ENCODE results near the gene SMARCC1.
A peak's percentile ranks its signal among the peaks of the same experiment; 100 is the strongest.
"Not testable (repeated sequence)": the region's sequence is repeated elsewhere in the genome, so short reads cannot be mapped to it uniquely, and the experiment has no call there.

Gene SMARCC1

GRCh38 chr3:47781685-47782445 is at the start of gene SMARCC1:
Gene SMARCC1 (minus strand): TSS chr3:47781893. CDS start chr3:47781797, 96 bp downstream.
- DNase-seq = peak; percentile 96

GRCh38 chr3:47829482-47829881 is 47.8 kb upstream of the SMARCC1 start:
- DNase-seq = not testable (repeated sequence)

GRCh38 chr3:47825590-47825989 is 43.9 kb upstream of the SMARCC1 start:
- DNase-seq = no peak

- peak; percentile 31 for DNase-seq
These were observed 43.1 kb upstream of the SMARCC1 start for GRCh38 chr3:47824541-47825473.

- no peak for DNase-seq
These were observed 35.9 kb upstream of the SMARCC1 start for GRCh38 chr3:47817609-47818008.

- DNase-seq = no peak
These were observed 32.0 kb upstream of the SMARCC1 start for GRCh38 chr3:47813551-47814177.

- DNase-seq = no peak
These were observed 22.9 kb upstream of the SMARCC1 start for GRCh38 chr3:47804577-47804976.

GRCh38 chr3:47803480-47804025 is 21.9 kb upstream of the SMARCC1 start:
- DNase-seq = no peak

GRCh38 chr3:47802734-47803479 is 21.2 kb upstream of the SMARCC1 start, which contains the start of gene DHX30:
Gene DHX30 (plus strand): TSS chr3:47803138. CDS start chr3:47810684, 7,546 bp downstream.
- peak; percentile 88 for DNase-seq

- DNase-seq = no peak
These were observed 18.0 kb upstream of the SMARCC1 start for GRCh38 chr3:47799733-47800132.

- DNase-seq = no peak
These were observed 12.9 kb upstream of the SMARCC1 start for GRCh38 chr3:47794544-47794943.

GRCh38 chr3:47792699-47793098 is 11.0 kb upstream of the SMARCC1 start:
- DNase-seq = no peak

- DNase-seq = no peak
These were observed 9.6 kb upstream of the SMARCC1 start for GRCh38 chr3:47791193-47791855.

GRCh38 chr3:47783673-47784072 is 2.0 kb upstream of the SMARCC1 start:
- DNase-seq = no peak

GRCh38 chr3:47782446-47783308 is 984 bp upstream of the SMARCC1 start:
- DNase-seq = no peak

- no peak for DNase-seq
These were observed 680 bp downstream of the SMARCC1 start for GRCh38 chr3:47780741-47781684.

GRCh38 chr3:47778746-47779145 is 2.9 kb downstream of the SMARCC1 start:
- DNase-seq = no peak

- DNase-seq = no peak
These were observed 8.9 kb downstream of the SMARCC1 start for GRCh38 chr3:47772788-47773187.

- DNase-seq = no peak
These were observed 9.6 kb downstream of the SMARCC1 start for GRCh38 chr3:47772047-47772446.
